GM18870 (cell line): ENCODE results near the gene RHOC.
A peak's percentile ranks its signal among the peaks of the same experiment; 100 is the strongest.

Experiments
- ATAC-seq: cut with Tn5 transposase; IDR thresholded peaks from one replicate; pipeline ENCODE4 v1.9.1; 2021; ENCODE audit warnings: moderate library complexity; ENCODE audit not compliant: unreplicated experiment

RHOC gene

GRCh38 chr1:112718691-112719418 lies 11.9 kb upstream of the RHOC start:
- ATAC-seq, result no peak

- ATAC-seq, result no peak
Measured at GRCh38 chr1:112717263-112717873, 10.4 kb upstream of the RHOC start.

DNA sequence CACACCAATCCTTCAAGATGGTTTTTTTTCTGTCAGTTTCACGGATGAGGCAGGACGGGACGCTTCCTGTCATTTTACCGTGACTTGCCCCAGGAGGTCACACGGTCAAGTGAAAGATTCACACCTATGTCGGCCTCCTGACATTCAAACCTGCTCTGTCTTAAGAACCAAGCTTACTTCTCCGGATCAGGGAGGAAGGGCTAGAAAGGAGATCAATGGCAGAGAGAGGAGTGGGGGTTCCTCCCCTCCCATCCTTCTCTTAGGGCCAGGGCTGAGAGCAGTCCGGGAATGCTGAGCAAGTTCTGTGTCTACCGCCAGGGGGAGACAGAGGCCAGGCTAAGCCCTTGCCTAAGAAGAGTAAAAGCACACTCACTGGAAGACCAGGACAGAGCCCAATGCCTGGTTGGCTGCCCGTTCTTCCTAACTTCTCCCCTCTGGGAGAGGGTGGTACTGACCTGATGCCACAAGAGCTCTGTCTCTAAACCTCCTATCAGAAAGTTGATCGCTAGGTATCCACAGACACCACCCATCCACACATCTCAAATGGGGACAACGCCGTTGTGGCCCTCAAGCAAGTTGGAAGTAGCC lies 9.3 kb upstream of the RHOC start:
- ATAC-seq, result peak; percentile 40

DNA sequence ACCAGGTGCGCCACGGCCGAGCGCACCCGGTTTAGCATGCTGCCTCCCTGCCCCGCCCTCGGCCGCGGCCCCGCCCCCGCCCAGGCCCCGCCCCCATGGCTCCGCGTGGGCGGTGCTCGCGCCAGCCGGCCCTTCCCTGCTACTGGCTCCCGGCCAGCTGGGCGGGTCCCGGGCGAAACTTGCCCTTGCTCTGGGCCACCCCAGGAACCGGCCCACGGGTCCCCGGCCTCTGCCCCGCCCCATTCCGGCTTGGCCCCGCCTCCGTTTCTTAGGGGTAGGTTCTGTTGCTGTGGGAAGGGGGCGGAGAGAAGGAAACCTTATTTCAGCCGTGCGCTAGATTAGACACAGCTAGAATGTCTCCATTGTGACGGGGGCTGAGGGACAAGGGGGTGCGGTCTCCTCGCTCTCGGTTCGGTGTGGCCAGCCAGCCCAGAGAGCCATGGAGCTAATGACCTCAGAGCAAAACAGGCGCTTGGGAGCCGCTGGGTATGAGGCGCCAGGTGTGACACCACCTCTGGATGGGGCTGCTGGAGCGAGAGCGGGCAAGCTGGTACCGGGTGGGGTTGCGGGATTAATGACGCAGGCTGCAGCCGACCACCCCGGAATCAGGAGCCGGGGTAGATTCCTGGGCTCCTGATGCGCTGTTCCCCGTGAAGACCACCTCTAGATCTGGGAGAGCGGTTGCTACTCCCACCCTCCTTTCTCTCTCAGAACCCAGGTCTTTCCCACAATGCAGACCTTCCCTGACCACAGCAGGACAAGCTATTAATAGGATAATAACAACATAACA lies 8.5 kb upstream of the RHOC start, which contains the start of gene PPM1J:
TSS of gene PPM1J (minus strand) at position 69 of the 790 bp plus-strand sequence. CDS start at position 38, 31 bp downstream.
- ATAC-seq, result peak; percentile 60

DNA sequence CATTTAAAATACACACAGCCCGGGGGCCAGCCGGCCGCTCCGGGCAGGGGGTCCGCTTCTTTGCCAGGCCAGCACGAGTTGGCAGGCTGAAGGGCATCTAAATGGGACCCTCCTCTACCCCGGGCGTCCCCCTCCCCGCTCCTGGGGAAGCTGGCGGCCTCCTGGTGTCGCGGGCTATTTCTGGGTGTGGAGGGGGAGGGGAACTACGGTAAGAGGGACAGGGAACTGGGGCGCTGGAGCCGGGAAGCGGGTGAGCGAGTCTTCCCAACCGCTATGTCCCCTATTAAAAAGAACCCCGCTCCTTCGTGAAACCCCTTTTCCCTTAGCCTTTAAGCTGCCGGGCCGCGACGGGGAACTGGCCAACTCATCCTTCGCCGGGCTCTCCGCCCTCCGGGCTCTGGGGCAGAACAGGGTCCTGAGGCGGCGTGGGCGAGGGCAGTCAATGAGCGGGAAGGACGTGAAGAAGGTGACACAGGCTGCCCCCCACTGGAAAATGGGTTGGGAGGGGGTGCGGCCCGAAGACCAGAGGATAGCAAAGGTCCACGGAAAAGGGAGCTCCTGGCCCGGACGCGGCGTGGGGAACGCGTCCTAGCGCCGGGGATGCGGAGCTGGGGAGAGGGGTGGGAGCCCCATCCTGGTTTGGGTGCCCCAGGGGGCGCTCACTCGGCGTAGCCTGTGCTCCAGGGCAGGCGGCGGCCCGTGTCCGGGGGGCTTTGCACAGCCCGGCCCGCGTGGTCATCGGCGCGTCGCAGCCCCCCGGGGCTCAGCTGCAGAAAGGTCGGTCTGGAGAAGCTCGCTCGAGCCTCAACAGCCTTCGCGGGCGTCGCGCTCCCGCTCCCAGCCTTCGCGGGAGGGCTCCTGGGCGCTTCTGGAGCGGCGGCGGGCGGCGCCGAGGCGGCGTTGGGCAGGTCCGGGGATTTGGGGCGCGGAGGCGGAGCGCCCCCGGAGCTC lies 7.7 kb upstream of the RHOC start:
- ATAC-seq, result peak; percentile 13

GRCh38 chr1:112713466-112714312 lies 6.8 kb upstream of the RHOC start:
- ATAC-seq, result no peak

- no peak for ATAC-seq
Measured at GRCh38 chr1:112712701-112713128, 5.8 kb upstream of the RHOC start.

DNA sequence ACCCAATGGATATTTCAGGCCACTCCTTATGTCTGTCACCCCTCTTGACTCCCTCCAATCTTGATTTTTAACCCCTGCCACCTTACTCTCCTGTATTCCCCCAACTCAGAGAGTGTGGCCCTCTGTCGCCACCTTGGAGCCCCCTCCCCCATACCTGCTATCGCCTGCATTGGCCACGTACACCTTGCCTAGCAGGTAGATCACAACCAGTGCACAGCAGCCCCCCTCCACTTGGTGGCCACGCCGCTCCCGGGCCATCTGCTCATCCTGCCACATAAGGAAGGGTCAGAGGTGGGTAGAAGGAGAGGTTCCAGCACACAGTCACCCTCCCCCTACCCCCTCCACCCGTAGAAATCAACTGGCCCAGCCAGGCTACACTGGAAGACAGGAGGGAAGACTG lies 5.3 kb upstream of the RHOC start:
- no peak for ATAC-seq

DNA sequence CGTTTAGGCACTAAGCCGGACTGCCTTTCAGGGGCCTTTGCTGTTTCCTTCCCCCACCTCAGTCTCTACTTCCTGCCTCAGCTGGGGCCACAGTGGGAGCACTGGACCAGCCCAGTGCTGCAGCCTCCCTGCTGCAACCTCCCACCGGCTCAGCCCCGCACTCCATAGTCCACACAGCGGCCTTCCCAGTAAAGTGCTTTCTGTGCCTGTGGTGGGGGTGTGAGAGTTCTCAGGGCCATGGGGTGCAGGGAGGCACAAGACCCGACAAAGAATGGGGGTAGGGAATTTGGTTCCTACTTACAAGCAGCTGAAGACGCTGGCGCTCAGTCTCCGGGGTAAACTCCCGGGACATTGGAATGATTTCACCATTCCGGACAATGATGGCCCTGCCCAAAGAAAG lies 4.7 kb upstream of the RHOC start:
- ATAC-seq, result no peak

- no peak for ATAC-seq
Measured at GRCh38 chr1:112711041-112711440, 4.1 kb upstream of the RHOC start.

- no peak for ATAC-seq
Measured at GRCh38 chr1:112710586-112710985, 3.7 kb upstream of the RHOC start.

GRCh38 chr1:112710159-112710558 lies 3.2 kb upstream of the RHOC start:
- ATAC-seq, result no peak

DNA sequence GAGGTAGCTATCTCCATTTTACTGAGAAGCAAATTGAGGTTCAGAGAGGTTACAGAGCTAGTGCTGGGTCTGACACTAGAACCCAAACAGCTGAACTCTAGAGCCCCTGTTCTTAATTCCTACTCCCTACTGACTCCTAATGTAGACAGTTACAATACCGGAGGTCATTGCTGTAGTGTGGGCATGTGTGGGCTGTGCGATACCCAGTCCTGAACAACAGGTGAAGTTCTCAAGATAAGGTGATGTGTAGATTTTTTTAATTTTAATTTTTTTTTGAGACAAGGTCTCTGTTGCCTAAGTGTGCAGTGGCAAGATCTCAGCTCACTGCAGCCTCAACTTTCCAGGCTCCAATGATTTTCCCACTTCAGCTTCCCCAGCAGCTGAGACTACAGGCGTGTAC lies 1.6 kb upstream of the RHOC start:
- no peak for ATAC-seq

DNA sequence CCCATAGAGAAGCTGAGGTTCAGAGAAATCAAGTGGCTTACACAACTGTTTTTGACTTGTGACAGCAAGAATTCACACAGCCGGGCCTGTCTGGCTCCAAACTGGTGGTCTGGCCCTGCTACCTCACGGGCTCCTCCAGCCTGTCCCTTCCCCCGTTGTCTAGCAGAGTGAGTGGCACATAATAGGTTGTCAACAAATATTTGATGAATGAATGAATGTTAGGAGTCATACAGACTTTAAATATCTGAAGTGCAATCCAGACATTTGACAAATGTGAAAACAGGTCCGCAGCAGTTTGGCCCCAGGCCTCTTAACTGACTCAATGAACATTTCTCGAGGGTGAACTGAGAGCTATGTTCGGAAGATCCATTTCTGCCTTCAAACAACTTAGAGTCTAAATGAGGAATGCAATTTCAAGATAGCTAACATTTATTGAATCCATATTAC lies 1.1 kb upstream of the RHOC start:
- ATAC-seq, result no peak

DNA sequence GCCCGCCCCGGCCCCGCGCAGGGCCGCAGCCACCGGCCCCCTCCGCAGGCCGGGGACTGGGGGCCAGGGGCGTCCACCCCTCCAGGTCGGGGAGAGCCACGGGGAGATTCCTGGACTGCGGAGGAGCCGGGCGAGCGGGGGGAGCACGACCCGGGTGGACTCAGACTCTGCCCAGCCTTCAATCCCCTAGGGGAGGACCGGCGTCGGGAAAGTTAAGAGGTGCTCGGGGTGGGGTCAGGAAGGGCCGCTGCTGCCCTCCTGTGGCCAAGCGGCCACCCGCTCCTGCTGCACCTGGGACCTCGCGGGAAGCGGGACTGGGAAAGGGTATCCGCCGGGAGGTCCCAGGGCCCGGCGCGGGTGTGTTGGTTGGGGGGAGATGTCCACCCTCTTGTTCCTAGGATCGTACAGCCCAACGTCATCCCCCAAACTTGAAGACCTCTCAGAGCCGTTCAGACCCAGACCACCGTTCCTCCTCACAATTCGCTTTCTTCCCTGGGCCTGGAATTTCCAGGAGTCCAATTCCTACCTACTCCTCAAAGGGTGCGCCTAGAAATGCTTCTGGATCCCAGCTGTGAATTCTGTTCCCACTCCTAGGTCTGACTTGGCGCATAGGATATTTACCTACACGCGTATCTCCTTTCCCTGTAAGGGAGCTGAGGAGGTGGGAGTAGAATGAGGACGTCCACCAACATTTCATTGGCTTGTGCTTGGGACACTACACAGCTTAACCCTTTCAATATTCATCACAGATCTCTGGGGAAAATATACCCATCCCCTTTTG lies 484 bp upstream of the RHOC start:
- peak; percentile 45 for ATAC-seq

GRCh38 chr1:112704934-112705627 lies 1.8 kb downstream of the RHOC start:
- peak; percentile 46 for ATAC-seq

GRCh38 chr1:112704391-112704933 lies 2.5 kb downstream of the RHOC start:
- ATAC-seq, result no peak

- ATAC-seq, result no peak
Measured at GRCh38 chr1:112703706-112704105, 3.2 kb downstream of the RHOC start.
